ENCODE results near the gene ARAP1. TPM values are rescaled to one million over a fixed set of nuclear protein-coding genes. Genes with fewer than 3 reads are reported as not detected.
A peak's percentile ranks its signal among the peaks of the same experiment; 100 is the strongest.

ARAP1 gene
- total RNA-seq, 1 donor: 95.2 TPM

- DNase-seq (ENCODE audit: insufficient read length, low spot score, missing footprints): peak; percentile 97
Measured at GRCh38 chr11:72789493-72790131, 37.4 kb upstream of the ARAP1 start.

GRCh38 chr11:72788241-72788640, 36.0 kb upstream of the ARAP1 start:
- Histone ChIP-seq H3K9me3 (ENCODE audit: low read depth, low read length) (no peaks in the 10 kb centered on the region), H4K20me1 (ENCODE audit: insufficient read depth, low read length) (no peaks in the 10 kb centered on the region), H3K4me3 (ENCODE audit: insufficient read depth, low read length) (no peak overlapping the region), H2AFZ (ENCODE audit: low read length) (no peak overlapping the region), H3K27ac (ENCODE audit: low read depth, low read length) (no peak overlapping the region), H3K4me1 (ENCODE audit: insufficient read depth, low read length) (peaks cover 21% of the 10 kb centered on the region), H3K79me2 (ENCODE audit: insufficient read depth, low read length) (no peaks in the 10 kb centered on the region), H3K4me2 (ENCODE audit: insufficient read depth, low read length) (no peak overlapping the region), H3K36me3 (ENCODE audit: insufficient read depth, low read length) (no peaks in the 10 kb centered on the region), H3K27me3 (ENCODE audit: insufficient read depth, low read length) (no peaks in the 10 kb centered on the region)
- peak; percentile 83 for DNase-seq (ENCODE audit: insufficient read length, low spot score, missing footprints)
- no peak for TF ChIP-seq CTCF (IDR thresholded peaks at IDR 0.05; ENCODE audit: extremely low read depth, low read depth, low read length)

More at GRCh38 chr11:72789493-72790131, 37.4 kb upstream of the ARAP1 start:
- Histone ChIP-seq H3K27ac (ENCODE audit: low read depth, low read length) (peak overlapping the region; percentile 74), H3K9me3 (ENCODE audit: low read depth, low read length) (no peaks in the 10 kb centered on the region), H3K79me2 (ENCODE audit: insufficient read depth, low read length) (no peaks in the 10 kb centered on the region), H4K20me1 (ENCODE audit: insufficient read depth, low read length) (no peaks in the 10 kb centered on the region), H3K36me3 (ENCODE audit: insufficient read depth, low read length) (no peaks in the 10 kb centered on the region), H3K4me1 (ENCODE audit: insufficient read depth, low read length) (peaks cover 31% of the 10 kb centered on the region), H3K4me2 (ENCODE audit: insufficient read depth, low read length) (peak overlapping the region; percentile 49), H3K4me3 (ENCODE audit: insufficient read depth, low read length) (peak overlapping the region; percentile 8), H3K27me3 (ENCODE audit: insufficient read depth, low read length) (no peaks in the 10 kb centered on the region), H2AFZ (ENCODE audit: low read length) (peak overlapping the region; percentile 63)
- no peak for TF ChIP-seq CTCF (IDR thresholded peaks at IDR 0.05; ENCODE audit: extremely low read depth, low read depth, low read length)

GRCh38 chr11:72787216-72788104, 35.3 kb upstream of the ARAP1 start:
- peaks cover 17% of the 10 kb centered on the region for H3K4me1 ChIP-seq (ENCODE audit: insufficient read depth, low read length)
- H3K27ac ChIP-seq (ENCODE audit: low read depth, low read length): no peak overlapping the region
- H2AFZ ChIP-seq (ENCODE audit: low read length): no peak overlapping the region
- H3K27me3 ChIP-seq (ENCODE audit: insufficient read depth, low read length): no peaks in the 10 kb centered on the region
- no peak overlapping the region for H3K4me3 ChIP-seq (ENCODE audit: insufficient read depth, low read length)
- H3K9me3 ChIP-seq (ENCODE audit: low read depth, low read length): no peaks in the 10 kb centered on the region
- peak; percentile 76 for DNase-seq (ENCODE audit: insufficient read length, low spot score, missing footprints)
- TF ChIP-seq CTCF (IDR thresholded peaks at IDR 0.05; ENCODE audit: extremely low read depth, low read depth, low read length): no peak
- no peak overlapping the region for H3K4me2 ChIP-seq (ENCODE audit: insufficient read depth, low read length)
- no peaks in the 10 kb centered on the region for H3K79me2 ChIP-seq (ENCODE audit: insufficient read depth, low read length)
- no peaks in the 10 kb centered on the region for H4K20me1 ChIP-seq (ENCODE audit: insufficient read depth, low read length)
- H3K36me3 ChIP-seq (ENCODE audit: insufficient read depth, low read length): no peaks in the 10 kb centered on the region

Data from osteoblast (primary cell).